ENCODE data around the gene C6orf120.

C6orf120 gene

DNA sequence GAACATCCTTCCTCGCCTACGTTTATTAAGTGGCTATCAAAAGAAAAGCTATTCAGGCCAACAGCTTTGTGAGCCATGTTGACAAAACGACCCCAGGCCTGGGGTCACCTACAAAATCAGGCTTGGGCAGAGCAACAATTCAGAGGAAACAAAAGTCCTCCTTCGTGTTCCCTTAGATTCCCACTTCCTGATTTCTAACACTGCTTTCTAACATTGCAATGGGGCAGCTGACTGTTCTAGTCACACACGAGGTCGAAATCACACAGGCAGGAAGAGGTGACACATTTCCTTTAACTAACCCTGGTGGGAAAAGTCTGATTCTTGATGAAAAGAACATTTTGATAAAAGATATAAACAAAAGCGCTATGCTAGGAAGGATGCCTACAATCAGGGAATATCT lies 32.0 kb upstream of the C6orf120 start:
- H2AFZ ChIP-seq (ENCODE audit: low read depth): no peak overlapping the region
- no peaks in the 10 kb centered on the region for H4K20me1 ChIP-seq (ENCODE audit: insufficient read depth)
- no peak overlapping the region for H3K4me3 ChIP-seq (IDR thresholded peaks at IDR 0.05; ENCODE audit: insufficient read depth, low read depth, low read length)
- no peak overlapping the region for H3K4me2 ChIP-seq
- no peaks in the 10 kb centered on the region for H3K4me1 ChIP-seq (ENCODE audit: low read depth, poor library complexity, severe bottlenecking)
- H3K27me3 ChIP-seq (ENCODE audit: insufficient read depth, low read depth): no peaks in the 10 kb centered on the region
- H3K36me3 ChIP-seq (ENCODE audit: insufficient read depth): no peaks in the 10 kb centered on the region; the same call in 1 of the 2 replicates
- H3K27ac ChIP-seq: no peak overlapping the region
- no peak overlapping the region for H3K9ac ChIP-seq
- no peaks in the 10 kb centered on the region for H3K79me2 ChIP-seq (ENCODE audit: insufficient read depth, low read depth)
- TF ChIP-seq, protein P1, sequence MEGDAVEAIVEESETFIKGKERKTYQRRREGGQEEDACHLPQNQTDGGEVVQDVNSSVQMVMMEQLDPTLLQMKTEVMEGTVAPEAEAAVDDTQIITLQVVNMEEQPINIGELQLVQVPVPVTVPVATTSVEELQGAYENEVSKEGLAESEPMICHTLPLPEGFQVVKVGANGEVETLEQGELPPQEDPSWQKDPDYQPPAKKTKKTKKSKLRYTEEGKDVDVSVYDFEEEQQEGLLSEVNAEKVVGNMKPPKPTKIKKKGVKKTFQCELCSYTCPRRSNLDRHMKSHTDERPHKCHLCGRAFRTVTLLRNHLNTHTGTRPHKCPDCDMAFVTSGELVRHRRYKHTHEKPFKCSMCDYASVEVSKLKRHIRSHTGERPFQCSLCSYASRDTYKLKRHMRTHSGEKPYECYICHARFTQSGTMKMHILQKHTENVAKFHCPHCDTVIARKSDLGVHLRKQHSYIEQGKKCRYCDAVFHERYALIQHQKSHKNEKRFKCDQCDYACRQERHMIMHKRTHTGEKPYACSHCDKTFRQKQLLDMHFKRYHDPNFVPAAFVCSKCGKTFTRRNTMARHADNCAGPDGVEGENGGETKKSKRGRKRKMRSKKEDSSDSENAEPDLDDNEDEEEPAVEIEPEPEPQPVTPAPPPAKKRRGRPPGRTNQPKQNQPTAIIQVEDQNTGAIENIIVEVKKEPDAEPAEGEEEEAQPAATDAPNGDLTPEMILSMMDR (conservative IDR thresholded peaks at IDR 0.05; ENCODE audit: low read depth, low read length): no peak

DNA sequence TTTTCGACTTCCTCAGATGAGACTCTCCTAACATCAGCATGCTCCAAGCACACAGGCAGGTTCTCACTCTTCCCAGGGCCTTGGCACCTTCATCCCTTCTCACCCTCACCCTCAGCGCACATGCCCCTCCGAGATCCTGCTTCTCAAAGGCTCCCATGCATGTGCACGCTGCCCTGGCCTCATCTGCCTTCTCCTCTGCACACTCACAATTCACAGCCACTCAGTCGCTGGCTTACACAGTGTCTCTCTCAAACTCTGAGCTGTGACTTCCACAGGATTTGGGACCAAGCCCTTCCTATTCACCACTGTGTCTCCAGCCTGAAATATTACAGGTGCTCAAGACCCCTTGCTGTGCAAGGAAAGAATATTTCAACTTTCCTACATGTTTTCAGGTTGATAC lies 30.4 kb upstream of the C6orf120 start:
- H2AFZ ChIP-seq (ENCODE audit: low read depth): no peak overlapping the region
- no peak overlapping the region for H3K27ac ChIP-seq
- H3K4me1 ChIP-seq (ENCODE audit: low read depth, poor library complexity, severe bottlenecking): no peaks in the 10 kb centered on the region
- no peak overlapping the region for H3K9ac ChIP-seq
- H3K27me3 ChIP-seq (ENCODE audit: insufficient read depth, low read depth): no peaks in the 10 kb centered on the region
- H4K20me1 ChIP-seq (ENCODE audit: insufficient read depth): no peaks in the 10 kb centered on the region
- TF ChIP-seq, protein P1 (conservative IDR thresholded peaks at IDR 0.05; ENCODE audit: low read depth, low read length): no peak
- no peaks in the 10 kb centered on the region; the same call in 1 of the 2 replicates for H3K36me3 ChIP-seq (ENCODE audit: insufficient read depth)
- H3K4me2 ChIP-seq: no peak overlapping the region
- H3K4me3 ChIP-seq (IDR thresholded peaks at IDR 0.05; ENCODE audit: insufficient read depth, low read depth, low read length): no peak overlapping the region
- H3K79me2 ChIP-seq (ENCODE audit: insufficient read depth, low read depth): no peaks in the 10 kb centered on the region

DNA sequence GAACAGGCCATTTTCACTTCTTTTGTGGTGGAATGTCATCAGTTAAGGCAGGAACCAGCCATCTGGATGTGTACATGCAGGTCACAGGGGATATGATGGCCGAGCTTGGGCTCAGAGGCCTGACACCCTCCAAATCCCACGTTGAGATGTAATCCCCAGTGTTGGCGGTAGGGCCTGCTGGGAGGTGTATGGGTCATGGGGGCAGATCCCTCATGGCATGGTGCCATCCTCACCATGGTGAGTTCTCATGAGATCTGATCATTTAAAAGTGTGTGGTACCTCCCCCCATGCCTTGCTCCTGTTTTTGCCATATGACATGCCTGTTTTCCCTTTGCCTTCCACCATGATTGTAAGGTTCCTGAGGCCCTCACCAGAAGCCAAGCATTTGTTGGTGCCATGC lies 26.9 kb upstream of the C6orf120 start:
- Histone ChIP-seq H4K20me1 (ENCODE audit: insufficient read depth) (no peaks in the 10 kb centered on the region), H3K4me2 (no peak overlapping the region), H3K36me3 (ENCODE audit: insufficient read depth) (no peaks in the 10 kb centered on the region), H3K4me1 (ENCODE audit: low read depth, poor library complexity, severe bottlenecking) (no peaks in the 10 kb centered on the region), H3K27ac (no peak overlapping the region), H3K4me3 (IDR thresholded peaks at IDR 0.05; ENCODE audit: insufficient read depth, low read depth, low read length) (no peak overlapping the region), H3K9ac (no peak overlapping the region), H2AFZ (ENCODE audit: low read depth) (no peak overlapping the region), H3K79me2 (ENCODE audit: insufficient read depth, low read depth) (no peaks in the 10 kb centered on the region), H3K27me3 (ENCODE audit: insufficient read depth, low read depth) (no peaks in the 10 kb centered on the region)
- TF ChIP-seq, protein P1 (conservative IDR thresholded peaks at IDR 0.05; ENCODE audit: low read depth, low read length): no peak

DNA sequence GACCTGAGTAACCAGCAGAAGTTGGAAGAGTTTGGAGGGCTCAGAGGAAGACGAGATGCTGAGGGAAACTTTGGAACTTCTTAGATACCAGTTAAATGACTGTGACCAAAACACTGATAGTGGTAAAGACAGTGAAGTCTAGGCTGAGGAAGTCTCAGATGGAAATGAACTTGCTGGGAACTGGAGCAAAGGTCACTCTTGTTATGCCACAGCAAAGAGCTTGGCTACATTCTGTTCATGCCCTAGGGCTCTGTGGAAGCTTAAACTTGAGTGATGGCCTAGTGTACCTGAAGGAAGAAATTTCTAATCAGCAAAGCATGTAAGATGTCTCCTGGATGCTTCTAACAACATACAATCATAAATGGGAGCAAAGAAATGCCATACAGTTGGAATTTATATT lies 24.8 kb upstream of the C6orf120 start:
- Histone ChIP-seq H3K4me3 (IDR thresholded peaks at IDR 0.05; ENCODE audit: insufficient read depth, low read depth, low read length) (no peak overlapping the region), H3K9ac (no peak overlapping the region), H2AFZ (ENCODE audit: low read depth) (no peak overlapping the region), H3K27me3 (ENCODE audit: insufficient read depth, low read depth) (no peaks in the 10 kb centered on the region), H3K27ac (no peak overlapping the region), H3K4me1 (ENCODE audit: low read depth, poor library complexity, severe bottlenecking) (no peaks in the 10 kb centered on the region), H4K20me1 (ENCODE audit: insufficient read depth) (no peaks in the 10 kb centered on the region), H3K36me3 (ENCODE audit: insufficient read depth) (no peaks in the 10 kb centered on the region), H3K79me2 (ENCODE audit: insufficient read depth, low read depth) (no peaks in the 10 kb centered on the region), H3K4me2 (no peak overlapping the region)
- TF ChIP-seq, protein P1 (conservative IDR thresholded peaks at IDR 0.05; ENCODE audit: low read depth, low read length): no peak

Measured in KMS-11 (cell line).